CD14-positive monocyte (primary cell): ENCODE measurements around the gene CMPK2. TPM values are rescaled to one million over a fixed set of nuclear protein-coding genes. Genes with fewer than 3 reads are reported as not detected.
A peak's percentile ranks its signal among the peaks of the same experiment; 100 is the strongest.

Experiments used
- DNase-seq, 3 donors: peaks; one replicate each; pipeline ENCODE4 v3.0.0-alpha.2; 2011 to 2022
- H2AFZ ChIP-seq: 2 replicates; pipeline ENCODE4 v1.6.0; 2012; ENCODE audit warnings: mild to moderate bottlenecking, low read depth, low read length, inconsistent platforms; ENCODE audit not compliant: insufficient read depth, poor library complexity, severe bottlenecking
- H3K27ac ChIP-seq, 2 donors: 1 replicate in 1 of 2; 2 replicates in 1 of 2; pipeline ENCODE4 v1.5.1; 2012 to 2013; ENCODE audit warnings: low read length in 2 of 2, control low read depth in 1 of 2, inconsistent platforms in 1 of 2, low read depth in 1 of 2, mild to moderate bottlenecking in 1 of 2
- H3K27me3 ChIP-seq, 2 donors: one replicate each; pipeline versions ENCODE4 v1.6.0 to v1.6.1; 2011 to 2013; ENCODE audit warnings: low read length in 2 of 2; ENCODE audit not compliant: control insufficient read depth in 2 of 2, insufficient read depth in 2 of 2
- H3K36me3 ChIP-seq, 2 donors: replicated peaks in 1 of 2; 1 replicate in 1 of 2; 2 replicates in 1 of 2; pipeline versions ENCODE4 v1.5.1 to v1.6.1; 2012 to 2013; ENCODE audit warnings: low read length in 2 of 2, control low read depth in 1 of 2, inconsistent platforms in 1 of 2, mild to moderate bottlenecking in 1 of 2; ENCODE audit not compliant: insufficient read depth in 2 of 2, control insufficient read depth in 1 of 2
- H3K4me1 ChIP-seq, 2 donors: 1 replicate in 1 of 2; 2 replicates in 1 of 2; pipeline versions ENCODE4 v1.5.1 to v1.6.1; 2012 to 2013; ENCODE audit warnings: low read length in 2 of 2, control low read depth in 1 of 2, inconsistent platforms in 1 of 2, mild to moderate bottlenecking in 1 of 2, moderate library complexity in 1 of 2; ENCODE audit not compliant: insufficient read depth in 2 of 2, control insufficient read depth in 1 of 2
- H3K4me2 ChIP-seq: replicated peaks from 2 replicates; pipeline ENCODE3; 2012; ENCODE audit warnings: low read length, moderate library complexity, mild to moderate bottlenecking; ENCODE audit not compliant: poor library complexity, severe bottlenecking; ENCODE audit errors: extremely low read depth
- H3K4me3 ChIP-seq, 3 experiments: fragments of 200-600 bp in 1 of 3; sonication (generic) in 1 of 3; replicated peaks in 1 of 3; 1 replicate in 2 of 3; 2 replicates in 1 of 3; pipeline ENCODE4 v1.5.1; 2011 to 2013; ENCODE audit warnings: low read length in 3 of 3, mild to moderate bottlenecking in 3 of 3, control low read depth in 2 of 3, low read depth in 2 of 3, inconsistent platforms in 1 of 3, moderate library complexity in 1 of 3
- H3K79me2 ChIP-seq: 2 replicates; pipeline ENCODE4 v1.6.0; 2012; ENCODE audit warnings: mild to moderate bottlenecking, control low read depth, inconsistent platforms, low read length, moderate library complexity; ENCODE audit not compliant: insufficient read depth
- H3K9ac ChIP-seq: 2 replicates; pipeline ENCODE4 v1.6.0; 2017; ENCODE audit warnings: low read length, mild to moderate bottlenecking; ENCODE audit not compliant: insufficient read depth, poor library complexity, severe bottlenecking
- H3K9me3 ChIP-seq, 2 donors: replicated peaks in 1 of 2; 1 replicate in 1 of 2; 2 replicates in 1 of 2; pipeline versions ENCODE4 v1.5.1 to v1.6.1; 2012 to 2013; ENCODE audit warnings: low read length in 2 of 2, control low read depth in 1 of 2; ENCODE audit not compliant: control insufficient read depth in 1 of 2, insufficient read depth in 1 of 2
- H4K20me1 ChIP-seq: 2 replicates; pipeline ENCODE4 v1.6.0; 2012; ENCODE audit warnings: mild to moderate bottlenecking, low read length, control low read depth, moderate library complexity; ENCODE audit not compliant: insufficient read depth
- H3K27ac Mint-ChIP-seq, 7 donors: one replicate each; pipeline ENCODE4 v1.8.0; 2020; ENCODE audit warnings: mild to moderate bottlenecking in 7 of 7, mixed read lengths in 7 of 7, moderate library complexity in 6 of 7, inconsistent platforms in 2 of 7
- H3K27me3 Mint-ChIP-seq, 3 donors: one replicate each; pipeline ENCODE4 v1.8.0; 2021 to 2022; ENCODE audit warnings: low read depth in 3 of 3, mild to moderate bottlenecking in 3 of 3, mixed read lengths in 3 of 3, moderate library complexity in 3 of 3, inconsistent platforms in 1 of 3
- H3K36me3 Mint-ChIP-seq, 2 donors: one replicate each; pipeline ENCODE4 v1.8.0; 2020; ENCODE audit warnings: mixed read lengths in 2 of 2, inconsistent platforms in 1 of 2, mild to moderate bottlenecking in 1 of 2
- H3K4me1 Mint-ChIP-seq: one replicate; pipeline ENCODE4 v1.8.0; 2020; ENCODE audit warnings: mild to moderate bottlenecking, mixed read lengths
- H3K4me3 Mint-ChIP-seq, 2 donors: one replicate each; pipeline ENCODE4 v1.8.0; 2020; ENCODE audit warnings: mild to moderate bottlenecking in 2 of 2, mixed read lengths in 2 of 2, moderate library complexity in 1 of 2
- H3K9me3 Mint-ChIP-seq, 7 donors: one replicate each; pipeline ENCODE4 v1.8.0; 2020 to 2022; ENCODE audit warnings: mixed read lengths in 7 of 7, mild to moderate bottlenecking in 6 of 7, moderate library complexity in 6 of 7, inconsistent platforms in 2 of 7
- WGBS: methylation state at CpG from one replicate; pipeline ENCODE4 v1.1.5; 2013; ENCODE audit warnings: missing lambda C conversion rate; ENCODE audit not compliant: insufficient coverage; 5-methylcytosine and 5-hydroxymethylcytosine counted together
- intact Hi-C, 2 donors: fragments of 100-400 bp; cut with micrococcal nuclease; formaldehyde crosslinking; loops; one replicate each; pipeline versions ENCODE4 v1.15.0 to v1.15.1; 2023
- polyA plus RNA-seq, 3 donors: library from polyadenylated mRNA; depleted of rRNA in 1 of 3; unstranded in 2 of 3; stranded (reverse) in 1 of 3; fragments of 300-500 nt in 2 of 3; fragments of >200 nt in 1 of 3; fragmentation: Illumina TruSeq in 2 of 3; gene quantifications; 1 replicate in 2 of 3; 2 replicates in 1 of 3; pipeline ENCODE4 v1.2.3, GENCODE V29; 2012 to 2021
- TF ChIP-seq, protein P1 (sequence below): fragments of 200-600 bp; IDR thresholded peaks from one replicate; pipeline ENCODE4 v1.8.0; 2022; ENCODE audit warnings: antibody characterized with exemption, mild to moderate bottlenecking

The CMPK2 gene
- polyA plus RNA-seq, 3 donors = 12.6 to 18.1 (median 17.0) TPM

DNA sequence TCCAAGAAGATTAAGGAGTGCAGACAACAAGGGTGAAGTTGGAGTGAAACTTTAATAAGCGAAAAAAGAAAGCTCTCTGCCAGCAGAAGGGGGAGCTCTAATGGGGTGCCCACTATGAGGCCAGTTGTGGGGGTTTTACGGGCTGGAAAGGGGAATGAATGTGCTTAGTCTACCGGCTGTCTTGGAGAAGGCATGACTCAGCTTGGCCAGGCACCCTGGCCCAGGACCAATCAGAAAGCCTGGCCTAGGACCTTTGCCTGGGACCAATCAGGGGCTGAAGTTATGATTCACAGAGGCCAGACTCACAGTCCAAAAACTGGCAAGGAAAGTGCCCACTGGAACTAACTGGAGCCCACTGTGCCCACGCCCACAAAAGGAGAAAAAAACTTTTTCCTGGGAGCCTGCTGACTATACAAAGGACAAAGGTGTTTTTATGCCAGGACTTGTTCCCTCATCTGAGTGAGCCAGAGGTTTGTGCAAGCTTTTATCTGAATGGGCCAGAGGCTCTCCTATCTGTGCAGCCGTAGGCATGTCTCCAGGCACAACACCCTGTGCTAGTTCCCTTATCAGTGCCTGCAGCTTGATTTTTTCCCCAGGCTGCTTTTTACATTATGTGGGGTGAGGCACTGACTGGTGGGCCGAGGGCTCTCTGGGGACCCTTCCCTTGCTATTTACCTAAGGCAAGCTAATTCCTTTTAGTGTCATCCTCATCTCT is 18.6 kb downstream of the CMPK2 start:
- no peak overlapping the region for H3K9ac ChIP-seq
- peaks cover 63 to 75% of the 10 kb centered on the region in 2 donors for H3K9me3 ChIP-seq
- Mint-ChIP-seq H3K27ac (peak overlapping the region in 1 of 7 donors; percentile 50), H3K4me3 (no peak overlapping the region), H3K27me3 (no peaks in the 10 kb centered on the region), H3K4me1 (no peaks in the 10 kb centered on the region), H3K9me3 (peaks cover 57 to 74% (median 60%) of the 10 kb centered on the region in 7 donors), H3K36me3 (peaks cover 57 to 69% of the 10 kb centered on the region in 2 donors)
- no peak overlapping the region for H3K4me2 ChIP-seq
- H3K27me3 ChIP-seq = no peaks in the 10 kb centered on the region
- H3K27ac ChIP-seq = no peak overlapping the region
- H3K79me2 ChIP-seq = no peaks in the 10 kb centered on the region
- WGBS = 95% methylated on average over 4 of the region's 6 CpGs
- peaks cover 51 to 74% of the 10 kb centered on the region in 2 donors for H3K36me3 ChIP-seq
- no peaks in the 10 kb centered on the region for H3K4me1 ChIP-seq
- H3K4me3 ChIP-seq = no peak overlapping the region
- no peak overlapping the region for H2AFZ ChIP-seq
- intact Hi-C loops = no loop called here
- TF ChIP-seq, protein P1, sequence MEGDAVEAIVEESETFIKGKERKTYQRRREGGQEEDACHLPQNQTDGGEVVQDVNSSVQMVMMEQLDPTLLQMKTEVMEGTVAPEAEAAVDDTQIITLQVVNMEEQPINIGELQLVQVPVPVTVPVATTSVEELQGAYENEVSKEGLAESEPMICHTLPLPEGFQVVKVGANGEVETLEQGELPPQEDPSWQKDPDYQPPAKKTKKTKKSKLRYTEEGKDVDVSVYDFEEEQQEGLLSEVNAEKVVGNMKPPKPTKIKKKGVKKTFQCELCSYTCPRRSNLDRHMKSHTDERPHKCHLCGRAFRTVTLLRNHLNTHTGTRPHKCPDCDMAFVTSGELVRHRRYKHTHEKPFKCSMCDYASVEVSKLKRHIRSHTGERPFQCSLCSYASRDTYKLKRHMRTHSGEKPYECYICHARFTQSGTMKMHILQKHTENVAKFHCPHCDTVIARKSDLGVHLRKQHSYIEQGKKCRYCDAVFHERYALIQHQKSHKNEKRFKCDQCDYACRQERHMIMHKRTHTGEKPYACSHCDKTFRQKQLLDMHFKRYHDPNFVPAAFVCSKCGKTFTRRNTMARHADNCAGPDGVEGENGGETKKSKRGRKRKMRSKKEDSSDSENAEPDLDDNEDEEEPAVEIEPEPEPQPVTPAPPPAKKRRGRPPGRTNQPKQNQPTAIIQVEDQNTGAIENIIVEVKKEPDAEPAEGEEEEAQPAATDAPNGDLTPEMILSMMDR = no peak
- no peaks in the 10 kb centered on the region for H4K20me1 ChIP-seq
- no peak for DNase-seq

GRCh38 chr2:6846540-6846939 is 19.2 kb downstream of the CMPK2 start:
- H3K36me3 Mint-ChIP-seq = peaks cover 55 to 63% of the 10 kb centered on the region in 2 donors
- no peaks in the 10 kb centered on the region for H3K4me1 Mint-ChIP-seq
- whole genome bisulfite sequencing = no CpG with 5 or more reads among the region's 1 CpG
- no peak for DNase-seq
- H4K20me1 ChIP-seq = no peaks in the 10 kb centered on the region
- no peak overlapping the region for H3K4me3 ChIP-seq
- H3K9ac ChIP-seq = no peak overlapping the region
- H3K27me3 ChIP-seq = no peaks in the 10 kb centered on the region
- no peaks in the 10 kb centered on the region for H3K79me2 ChIP-seq
- no peaks in the 10 kb centered on the region for H3K4me1 ChIP-seq
- H3K27ac ChIP-seq = no peak overlapping the region
- H3K27ac Mint-ChIP-seq = no peak overlapping the region
- peaks cover 47 to 68% of the 10 kb centered on the region in 2 donors for H3K36me3 ChIP-seq
- no peaks in the 10 kb centered on the region for H3K27me3 Mint-ChIP-seq
- intact Hi-C loops = no loop called here
- H3K4me3 Mint-ChIP-seq = no peak overlapping the region
- TF ChIP-seq, protein P1 = no peak
- no peak overlapping the region for H2AFZ ChIP-seq
- H3K4me2 ChIP-seq = no peak overlapping the region
- H3K9me3 Mint-ChIP-seq = peaks cover 57 to 76% (median 62%) of the 10 kb centered on the region in 7 donors
- peaks cover 64 to 81% of the 10 kb centered on the region in 2 donors for H3K9me3 ChIP-seq
